ENCODE results near the gene CELA3B. TPM values are rescaled to one million over a fixed set of nuclear protein-coding genes. Genes with fewer than 3 reads are reported as not detected.

CELA3B gene
- total RNA-seq, 1 donor from 2014 or later, result not detected

Other genes with a start within 250 kb of the CELA3B start
- gene USP48, start 193.9 kb upstream of the CELA3B start, total RNA-seq, result 81.6 and 84.3 TPM in 2 replicates
- gene LDLRAD2, start 164.8 kb upstream of the CELA3B start, total RNA-seq, result not detected in 2 replicates
- 3.9 and 4.0 TPM in 2 replicates for gene HSPG2, start 39.7 kb upstream of the CELA3B start, total RNA-seq
- gene CELA3A, start 24.6 kb downstream of the CELA3B start, total RNA-seq, result not detected in 2 replicates
- gene CDC42, start 75.7 kb downstream of the CELA3B start, total RNA-seq, result 412 and 419 TPM in 2 replicates
- not detected in 2 replicates for gene WNT4, start 166.1 kb downstream of the CELA3B start, total RNA-seq